ENCODE measurements around the gene EFCAB11.

Gene EFCAB11

DNA sequence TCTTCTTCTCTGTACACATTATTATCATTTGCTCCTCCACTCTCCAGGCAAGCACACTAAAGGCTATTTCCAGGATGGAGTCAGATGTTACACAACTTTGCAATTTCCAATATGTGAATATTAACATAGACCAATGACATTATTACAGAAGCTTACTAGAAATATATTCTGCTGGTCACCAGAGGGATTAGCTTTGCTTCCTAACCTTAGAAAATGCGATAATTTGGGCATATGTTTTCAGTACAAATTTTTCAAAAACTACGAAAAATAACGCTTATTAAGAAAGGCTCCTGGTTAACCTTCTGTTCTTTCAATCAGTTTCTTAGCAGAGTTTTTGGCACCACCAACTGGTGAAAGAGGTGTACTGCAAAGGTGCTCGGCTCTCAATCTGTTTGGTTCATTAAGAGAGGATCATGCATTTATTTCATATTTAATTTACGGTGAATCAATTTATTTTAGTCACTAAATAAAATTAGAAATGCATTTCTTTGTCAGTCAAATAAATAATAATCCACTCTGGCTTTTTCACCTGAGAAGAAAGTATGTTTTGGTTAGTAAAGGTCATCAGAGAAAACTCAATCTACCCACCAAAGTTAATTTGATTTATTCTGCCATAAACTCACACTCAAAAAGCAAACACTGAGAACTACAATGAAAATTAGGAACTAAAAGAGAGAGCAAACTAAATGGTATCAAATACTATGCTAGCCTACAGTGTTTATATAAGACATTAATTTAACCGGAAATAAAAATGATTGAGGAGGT, 39.2 kb downstream of the EFCAB11 start:
- H3K4me2 ChIP-seq (ENCODE audit: low read length), result no peak overlapping the region
- H3K9ac ChIP-seq (ENCODE audit: low read length), result no peak overlapping the region
- no peak overlapping the region for H3K27ac ChIP-seq (ENCODE audit: low read depth, low read length, poor library complexity, severe bottlenecking)

DNA sequence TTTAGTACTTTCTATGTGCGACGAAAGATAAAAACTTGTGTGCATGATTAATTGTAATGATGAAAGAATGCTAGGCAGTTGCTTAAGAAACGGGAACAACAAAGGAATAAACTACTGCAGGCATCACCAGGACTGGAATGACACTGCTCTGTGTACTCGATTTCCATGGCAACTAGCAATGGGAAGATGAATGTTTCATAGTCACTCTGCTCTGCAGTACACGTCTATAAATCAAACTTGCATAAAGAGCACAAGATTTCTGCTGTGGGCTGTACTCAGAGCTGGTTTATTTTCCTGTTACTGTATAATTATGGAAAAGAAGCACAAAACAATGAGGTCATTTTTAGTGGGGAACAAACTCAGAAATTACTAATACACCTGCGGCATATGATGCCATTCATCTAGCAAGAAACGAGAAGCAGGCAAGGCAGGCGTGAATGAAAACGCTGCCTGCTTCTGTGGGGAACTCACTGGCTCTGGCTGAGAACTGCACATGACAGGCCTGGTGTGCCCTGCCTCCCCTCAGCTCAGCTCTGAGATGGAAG, 41.8 kb downstream of the EFCAB11 start:
- no peak for TF ChIP-seq EZH2 (IDR thresholded peaks at IDR 0.05; ENCODE audit: borderline replicate concordance, low read length)
- TF ChIP-seq, protein P1, sequence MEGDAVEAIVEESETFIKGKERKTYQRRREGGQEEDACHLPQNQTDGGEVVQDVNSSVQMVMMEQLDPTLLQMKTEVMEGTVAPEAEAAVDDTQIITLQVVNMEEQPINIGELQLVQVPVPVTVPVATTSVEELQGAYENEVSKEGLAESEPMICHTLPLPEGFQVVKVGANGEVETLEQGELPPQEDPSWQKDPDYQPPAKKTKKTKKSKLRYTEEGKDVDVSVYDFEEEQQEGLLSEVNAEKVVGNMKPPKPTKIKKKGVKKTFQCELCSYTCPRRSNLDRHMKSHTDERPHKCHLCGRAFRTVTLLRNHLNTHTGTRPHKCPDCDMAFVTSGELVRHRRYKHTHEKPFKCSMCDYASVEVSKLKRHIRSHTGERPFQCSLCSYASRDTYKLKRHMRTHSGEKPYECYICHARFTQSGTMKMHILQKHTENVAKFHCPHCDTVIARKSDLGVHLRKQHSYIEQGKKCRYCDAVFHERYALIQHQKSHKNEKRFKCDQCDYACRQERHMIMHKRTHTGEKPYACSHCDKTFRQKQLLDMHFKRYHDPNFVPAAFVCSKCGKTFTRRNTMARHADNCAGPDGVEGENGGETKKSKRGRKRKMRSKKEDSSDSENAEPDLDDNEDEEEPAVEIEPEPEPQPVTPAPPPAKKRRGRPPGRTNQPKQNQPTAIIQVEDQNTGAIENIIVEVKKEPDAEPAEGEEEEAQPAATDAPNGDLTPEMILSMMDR (IDR thresholded peaks at IDR 0.05; ENCODE audit: low read length), result no peak
- no peaks in the 10 kb centered on the region for H4K20me1 ChIP-seq (ENCODE audit: insufficient read depth, low read length)
- no peak overlapping the region for H2AFZ ChIP-seq (ENCODE audit: low read length)
- no peaks in the 10 kb centered on the region for H3F3A ChIP-seq (ENCODE audit: insufficient read depth, low read length)
- no peak overlapping the region for H3K4me2 ChIP-seq (ENCODE audit: low read length)
- H3K36me3 ChIP-seq (ENCODE audit: insufficient read depth, low read length), result no peaks in the 10 kb centered on the region
- H3K9me3 ChIP-seq (ENCODE audit: low read length), result no peaks in the 10 kb centered on the region
- no peak overlapping the region for H3K4me3 ChIP-seq (ENCODE audit: low read depth, low read length, poor library complexity, severe bottlenecking)
- H3K27ac ChIP-seq (ENCODE audit: low read depth, low read length, poor library complexity, severe bottlenecking), result no peak overlapping the region
- H3K27me3 ChIP-seq (ENCODE audit: insufficient read depth, low read length), result no peaks in the 10 kb centered on the region
- no peaks in the 10 kb centered on the region for H3K79me2 ChIP-seq (ENCODE audit: insufficient read depth, low read length)
- H3K9ac ChIP-seq (ENCODE audit: low read length), result no peak overlapping the region
- H3K4me1 ChIP-seq (ENCODE audit: insufficient read depth, low read length, severe bottlenecking), result no peaks in the 10 kb centered on the region
- H3K9me2 ChIP-seq (ENCODE audit: low read depth, low read length), result no peaks in the 10 kb centered on the region

More for the DNA sequence above, 39.2 kb downstream of the EFCAB11 start:
- Histone ChIP-seq H3K79me2 (ENCODE audit: insufficient read depth, low read length) (no peaks in the 10 kb centered on the region), H3K9me3 (ENCODE audit: low read length) (no peaks in the 10 kb centered on the region), H3F3A (ENCODE audit: insufficient read depth, low read length) (no peaks in the 10 kb centered on the region), H3K27me3 (ENCODE audit: insufficient read depth, low read length) (no peaks in the 10 kb centered on the region), H4K20me1 (ENCODE audit: insufficient read depth, low read length) (no peaks in the 10 kb centered on the region), H3K36me3 (ENCODE audit: insufficient read depth, low read length) (no peaks in the 10 kb centered on the region), H3K4me3 (ENCODE audit: low read depth, low read length, poor library complexity, severe bottlenecking) (no peak overlapping the region), H3K4me1 (ENCODE audit: insufficient read depth, low read length, severe bottlenecking) (no peaks in the 10 kb centered on the region), H2AFZ (ENCODE audit: low read length) (no peak overlapping the region), H3K9me2 (ENCODE audit: low read depth, low read length) (no peaks in the 10 kb centered on the region)
- TF ChIP-seq, protein P1 (IDR thresholded peaks at IDR 0.05; ENCODE audit: low read length), result peak; percentile 90
- no peak for TF ChIP-seq EZH2 (IDR thresholded peaks at IDR 0.05; ENCODE audit: borderline replicate concordance, low read length)

DNA sequence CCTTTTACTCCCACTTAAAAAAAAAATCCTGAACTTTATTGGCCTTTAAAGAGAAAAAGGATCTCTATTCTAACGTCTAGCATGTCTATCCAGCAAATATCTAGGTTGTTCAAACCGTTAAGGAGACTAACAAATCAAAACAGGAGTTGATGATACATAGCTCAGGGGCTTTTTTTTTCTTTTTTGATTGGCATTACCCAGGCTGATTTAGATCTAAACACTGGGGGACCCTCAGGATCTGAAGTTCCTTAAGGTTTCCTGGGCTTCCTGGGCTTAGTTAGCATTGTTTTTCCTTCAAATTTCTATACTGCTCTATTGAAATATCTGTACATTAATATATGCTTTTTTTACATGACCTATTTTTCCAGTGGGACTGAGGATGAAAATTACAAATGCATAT, 42.3 kb downstream of the EFCAB11 start:
- Histone ChIP-seq H3F3A (ENCODE audit: insufficient read depth, low read length) (no peaks in the 10 kb centered on the region), H3K79me2 (ENCODE audit: insufficient read depth, low read length) (no peaks in the 10 kb centered on the region), H3K9ac (ENCODE audit: low read length) (no peak overlapping the region), H4K20me1 (ENCODE audit: insufficient read depth, low read length) (no peaks in the 10 kb centered on the region), H3K9me2 (ENCODE audit: low read depth, low read length) (no peaks in the 10 kb centered on the region), H3K9me3 (ENCODE audit: low read length) (no peaks in the 10 kb centered on the region), H3K27me3 (ENCODE audit: insufficient read depth, low read length) (no peaks in the 10 kb centered on the region), H3K4me1 (ENCODE audit: insufficient read depth, low read length, severe bottlenecking) (no peaks in the 10 kb centered on the region), H2AFZ (ENCODE audit: low read length) (no peak overlapping the region), H3K4me2 (ENCODE audit: low read length) (no peak overlapping the region), H3K4me3 (ENCODE audit: low read depth, low read length, poor library complexity, severe bottlenecking) (no peak overlapping the region), H3K27ac (ENCODE audit: low read depth, low read length, poor library complexity, severe bottlenecking) (no peak overlapping the region), H3K36me3 (ENCODE audit: insufficient read depth, low read length) (no peaks in the 10 kb centered on the region)
- TF ChIP-seq, protein P1 (IDR thresholded peaks at IDR 0.05; ENCODE audit: low read length), result no peak
- no peak for TF ChIP-seq EZH2 (IDR thresholded peaks at IDR 0.05; ENCODE audit: borderline replicate concordance, low read length)
